ENCODE results near the gene TESK2. TPM values are rescaled to one million over a fixed set of nuclear protein-coding genes. Genes with fewer than 3 reads are reported as not detected.

Gene TESK2
- total RNA-seq, 4 donors from 2014 or later = 1.4 to 4.3 (median 3.7) TPM

DNA sequence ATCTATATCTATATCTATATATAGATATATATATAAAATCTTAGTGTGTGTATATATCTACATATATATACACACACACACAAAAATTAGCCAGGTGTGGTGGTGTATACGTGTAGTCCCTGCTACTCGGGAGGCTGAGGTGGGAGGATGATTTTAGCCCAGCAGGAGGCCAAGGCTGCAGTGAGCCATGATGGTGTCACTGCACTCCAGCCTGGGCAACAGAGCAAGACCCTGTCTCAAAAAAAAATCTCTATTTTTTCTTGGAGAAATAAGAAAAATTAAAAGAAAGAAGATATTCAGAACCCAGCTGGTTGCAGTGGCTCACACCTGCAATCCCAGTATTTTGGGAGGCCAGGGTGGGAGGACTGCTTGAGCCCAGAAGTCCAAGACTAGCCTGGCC, 85.3 kb downstream of the TESK2 start:
- no peak for DNase-seq (ENCODE audit: low spot score)
- ATAC-seq (ENCODE audit: low FRiP score) = no peak
- TF ChIP-seq, protein P1, sequence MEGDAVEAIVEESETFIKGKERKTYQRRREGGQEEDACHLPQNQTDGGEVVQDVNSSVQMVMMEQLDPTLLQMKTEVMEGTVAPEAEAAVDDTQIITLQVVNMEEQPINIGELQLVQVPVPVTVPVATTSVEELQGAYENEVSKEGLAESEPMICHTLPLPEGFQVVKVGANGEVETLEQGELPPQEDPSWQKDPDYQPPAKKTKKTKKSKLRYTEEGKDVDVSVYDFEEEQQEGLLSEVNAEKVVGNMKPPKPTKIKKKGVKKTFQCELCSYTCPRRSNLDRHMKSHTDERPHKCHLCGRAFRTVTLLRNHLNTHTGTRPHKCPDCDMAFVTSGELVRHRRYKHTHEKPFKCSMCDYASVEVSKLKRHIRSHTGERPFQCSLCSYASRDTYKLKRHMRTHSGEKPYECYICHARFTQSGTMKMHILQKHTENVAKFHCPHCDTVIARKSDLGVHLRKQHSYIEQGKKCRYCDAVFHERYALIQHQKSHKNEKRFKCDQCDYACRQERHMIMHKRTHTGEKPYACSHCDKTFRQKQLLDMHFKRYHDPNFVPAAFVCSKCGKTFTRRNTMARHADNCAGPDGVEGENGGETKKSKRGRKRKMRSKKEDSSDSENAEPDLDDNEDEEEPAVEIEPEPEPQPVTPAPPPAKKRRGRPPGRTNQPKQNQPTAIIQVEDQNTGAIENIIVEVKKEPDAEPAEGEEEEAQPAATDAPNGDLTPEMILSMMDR (IDR thresholded peaks at IDR 0.05) = no peak

DNA sequence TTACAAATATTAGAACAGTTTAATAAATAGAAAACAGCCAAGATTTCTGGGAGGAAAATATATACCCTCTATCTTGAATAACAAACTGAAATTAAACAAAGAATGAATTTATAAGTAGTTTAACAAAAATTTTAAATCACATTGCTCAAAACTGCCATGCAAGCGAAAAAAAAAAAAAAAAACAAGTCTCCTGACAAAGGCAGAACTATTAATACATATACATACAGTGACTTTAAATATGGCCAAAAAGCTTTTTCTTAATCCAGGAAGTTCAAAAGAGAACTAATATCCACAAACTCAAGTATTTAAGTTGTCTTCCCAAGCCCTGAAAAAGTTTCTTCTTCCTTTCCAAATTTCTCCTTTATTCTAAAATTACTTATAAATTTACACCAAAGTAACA, 87.2 kb downstream of the TESK2 start:
- ATAC-seq (ENCODE audit: low FRiP score) (no peak), DNase-seq (ENCODE audit: low spot score) (no peak)
- TF ChIP-seq, protein P1 (IDR thresholded peaks at IDR 0.05) = no peak

DNA sequence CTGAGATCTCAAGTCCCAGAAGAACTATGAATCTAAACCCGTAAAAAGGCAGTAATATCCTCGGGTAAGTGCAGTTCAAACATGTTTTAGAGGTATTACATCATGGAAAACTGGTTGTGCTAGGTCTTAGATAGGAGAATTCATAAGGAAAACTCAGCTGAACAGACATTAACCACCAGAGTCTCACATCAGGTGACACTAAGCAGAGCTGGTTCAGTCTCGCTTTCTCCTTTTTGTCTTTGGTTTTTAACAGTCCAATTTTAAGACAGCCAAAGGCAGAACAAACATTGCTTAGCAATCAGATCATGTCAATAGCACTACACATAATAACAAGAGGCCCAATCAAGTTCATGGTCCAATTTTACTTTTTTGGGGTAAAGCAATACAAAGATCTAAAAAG, 87.7 kb downstream of the TESK2 start:
- ATAC-seq (ENCODE audit: low FRiP score) (no peak), DNase-seq (ENCODE audit: low spot score) (no peak)
- TF ChIP-seq, protein P1 (IDR thresholded peaks at IDR 0.05) = no peak

DNA sequence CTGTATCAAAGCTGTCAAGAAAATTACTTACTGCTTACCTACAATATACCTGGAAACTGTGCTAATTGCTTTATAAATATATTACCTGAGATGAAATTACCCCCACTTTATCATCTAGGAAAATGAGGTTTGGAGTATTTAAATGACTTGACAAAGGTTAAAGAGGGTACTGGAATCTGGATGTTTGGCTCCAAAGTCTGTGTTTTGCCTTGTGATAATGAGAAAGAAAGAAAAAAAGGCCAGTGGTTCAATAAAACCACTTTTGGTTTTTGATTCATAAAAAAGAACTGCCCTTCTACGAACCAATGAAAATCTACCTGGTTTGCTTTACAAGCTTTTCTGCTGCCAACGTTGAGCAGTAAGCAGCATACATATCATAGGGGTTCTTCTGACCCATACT, 89.4 kb downstream of the TESK2 start:
- no peak for DNase-seq (ENCODE audit: low spot score)

DNA sequence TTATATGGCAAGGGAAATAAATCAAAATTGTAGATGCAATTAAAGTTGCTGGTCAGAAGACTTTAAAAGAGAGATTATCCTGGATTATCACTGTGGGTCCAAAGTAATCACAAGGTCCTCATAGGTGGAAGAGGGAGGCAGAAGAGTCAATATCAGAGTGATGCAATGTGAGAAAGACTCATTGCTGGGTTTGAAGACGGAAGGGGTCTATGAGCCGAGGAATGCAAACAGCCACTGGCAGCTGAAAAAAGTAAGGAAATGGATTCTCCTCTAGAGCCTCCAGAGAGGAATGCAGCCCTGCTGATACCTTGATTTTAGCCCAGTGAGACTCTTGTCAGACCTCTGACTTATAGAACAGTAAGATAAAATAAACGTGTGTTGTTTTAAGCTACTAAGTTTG, 90.9 kb downstream of the TESK2 start:
- ATAC-seq (ENCODE audit: low FRiP score) = no peak
- TF ChIP-seq, protein P1 (IDR thresholded peaks at IDR 0.05) = no peak
- DNase-seq (ENCODE audit: low spot score) = no peak

More for the DNA sequence above, 89.4 kb downstream of the TESK2 start:
- no peak for ATAC-seq (ENCODE audit: low FRiP score)
- TF ChIP-seq, protein P1 (IDR thresholded peaks at IDR 0.05) = no peak

DNA sequence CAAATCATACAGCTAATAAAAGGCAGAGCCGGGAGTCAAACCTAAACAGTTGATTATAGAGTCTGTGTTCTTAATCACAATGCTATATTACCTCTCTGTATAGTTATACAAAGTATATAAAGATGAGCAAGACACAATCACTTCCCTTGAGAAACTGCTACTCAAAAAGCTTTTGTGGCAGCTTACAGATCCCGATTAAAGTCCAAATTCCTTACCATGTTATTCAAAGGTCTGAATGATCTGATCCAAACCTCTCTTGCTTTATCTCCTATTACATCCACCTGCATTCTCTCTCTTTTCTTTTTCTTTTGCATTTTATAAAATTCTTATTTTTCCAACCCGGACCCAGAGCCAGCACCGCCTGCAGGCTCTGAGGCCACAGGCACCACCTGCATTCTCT, 93.7 kb downstream of the TESK2 start:
- no peak for ATAC-seq (ENCODE audit: low FRiP score)
- TF ChIP-seq, protein P1 (IDR thresholded peaks at IDR 0.05) = no peak
- DNase-seq (ENCODE audit: low spot score) = no peak

DNA sequence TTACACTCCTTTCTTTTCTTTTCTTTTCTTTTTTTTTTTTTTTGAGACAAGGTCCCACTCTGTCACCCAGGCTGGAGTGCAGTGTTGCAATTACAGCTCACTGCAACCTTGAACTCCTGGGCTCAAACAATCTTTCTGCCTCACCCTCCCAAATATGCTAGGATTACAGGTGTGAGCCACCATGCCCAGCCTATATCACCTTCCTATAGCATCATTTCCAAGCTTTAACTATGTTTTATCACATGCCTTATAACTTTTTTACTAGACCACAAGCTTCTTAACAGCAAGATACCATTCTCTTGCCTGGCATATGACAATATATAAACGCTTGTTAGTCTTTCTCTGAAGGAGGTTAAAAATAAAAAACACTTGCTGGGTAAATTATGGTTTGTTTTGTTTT, 95.4 kb downstream of the TESK2 start:
- TF ChIP-seq, protein P1 (IDR thresholded peaks at IDR 0.05) = no peak
- no peak for DNase-seq (ENCODE audit: low spot score)
- no peak for ATAC-seq (ENCODE audit: low FRiP score)
